Thyroid gland (tissue), 4 donors: ENCODE measurements around the gene IFNGR2. TPM values are rescaled to one million over a fixed set of nuclear protein-coding genes. Genes with fewer than 3 reads are reported as not detected.

ENCODE experiments used
- DNase-seq, 2 donors: peaks; one replicate each; pipeline ENCODE4 v3.0.0-alpha.2; 2019
- H3K27ac ChIP-seq, 3 donors: fragments of 200-600 bp; sonication (generic); 1 replicate in 2 of 3; 2 replicates in 1 of 3; pipeline ENCODE4 v1.5.1; 2016 to 2019; ENCODE audit warnings: mild to moderate bottlenecking in 1 of 3, moderate library complexity in 1 of 3
- H3K27me3 ChIP-seq: fragments of 200-600 bp; sonication (generic); one replicate; pipeline ENCODE4 v1.5.1; 2019
- H3K36me3 ChIP-seq, 2 donors: fragments of 200-600 bp; sonication (generic); one replicate each; pipeline ENCODE4 v1.5.1; 2016 to 2019
- H3K4me1 ChIP-seq, 2 donors: fragments of 200-600 bp; sonication (generic); one replicate each; pipeline ENCODE4 v1.5.1; 2017 to 2019
- H3K4me3 ChIP-seq, 3 donors: fragments of 200-600 bp; sonication (generic); replicated peaks in 1 of 3; 1 replicate in 2 of 3; 2 replicates in 1 of 3; pipeline ENCODE4 v1.5.1; 2016; ENCODE audit warnings: mild to moderate bottlenecking in 1 of 3
- H3K9me3 ChIP-seq: fragments of 200-600 bp; sonication (generic); one replicate; pipeline ENCODE4 v1.5.1; 2017
- CTCF ChIP-seq, 6 experiments: fragments of 200-600 bp in 3 of 6; fragments of 450-650 bp in 3 of 6; sonication (generic) in 3 of 6; IDR thresholded peaks; one replicate each; pipeline ENCODE4 v1.5.1; 2016 to 2019; ENCODE audit warnings: antibody characterized with exemption in 6 of 6, mild to moderate bottlenecking in 2 of 6, inconsistent platforms in 1 of 6, moderate library complexity in 1 of 6
- POLR2A ChIP-seq, 2 donors: fragments of 450-650 bp; IDR thresholded peaks; one replicate each; pipeline ENCODE4 v1.6.1; 2017; ENCODE audit warnings: antibody characterized with exemption in 2 of 2, mild to moderate bottlenecking in 2 of 2, moderate library complexity in 1 of 2
- WGBS, 2 donors: methylation state at CpG; one replicate each; pipeline ENCODE4 v1.1.5; 2017; 5-methylcytosine and 5-hydroxymethylcytosine counted together
- intact Hi-C: fragments of 100-400 bp; cut with DNase I; formaldehyde crosslinking; loops from one replicate; pipeline ENCODE4 v1.15.1; 2023
- total RNA-seq, 4 donors: library from RNA; depleted of rRNA; stranded (reverse); fragments of >200 nt; gene quantifications; one replicate each; pipeline ENCODE4 v1.2.3, GENCODE V29; 2016

The IFNGR2 gene
- total RNA-seq, 4 donors from 2014 or later, result 64.9 to 100 (median 79.0) TPM

DNA sequence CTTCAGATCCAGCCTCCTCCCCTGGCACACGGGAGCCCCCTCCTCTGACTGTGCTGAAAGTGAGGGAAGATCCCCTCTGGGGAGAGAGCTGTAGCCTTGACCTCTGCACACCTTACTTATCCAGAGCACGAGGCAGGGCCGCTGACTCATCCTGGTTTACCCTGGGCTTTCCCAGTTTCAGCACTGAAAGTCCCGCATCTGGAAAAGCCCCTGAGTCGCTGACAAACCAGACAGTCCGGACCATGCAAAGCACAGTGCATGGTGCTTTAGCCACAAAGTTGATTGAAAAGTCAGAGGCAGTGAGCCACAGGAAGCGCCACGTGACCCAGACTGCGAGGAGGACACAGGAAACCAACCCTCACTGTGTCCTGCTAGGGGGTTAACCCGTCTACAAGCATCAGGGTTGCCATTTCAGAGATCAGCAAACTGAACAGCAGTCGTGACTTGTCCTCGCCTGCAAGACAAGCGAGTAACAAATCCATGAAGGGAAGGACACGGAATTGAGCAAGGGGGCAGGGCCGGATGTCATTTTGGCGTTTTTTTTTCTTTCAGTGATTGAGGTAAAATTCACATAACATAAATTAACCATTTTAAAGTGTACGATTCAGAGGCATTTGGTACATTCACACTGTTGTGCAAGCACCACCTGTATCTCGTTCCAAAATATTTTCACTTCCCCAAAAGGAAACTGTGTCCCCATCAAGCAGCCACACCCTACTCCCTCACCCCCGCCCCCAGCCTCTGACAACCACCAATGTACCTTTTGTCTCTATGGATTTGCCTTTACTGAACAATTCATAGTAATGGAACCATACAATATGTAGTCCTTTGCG, 19.9 kb upstream of the IFNGR2 start:
- peaks cover 0 to 24% of the 10 kb centered on the region in 2 donors for H3K4me1 ChIP-seq
- no peak for TF ChIP-seq CTCF (IDR thresholded peaks at IDR 0.05)
- no peak for TF ChIP-seq POLR2A (IDR thresholded peaks at IDR 0.05)
- no peaks in the 10 kb centered on the region for H3K9me3 ChIP-seq
- WGBS, 2 donors, result 50 to 54% methylated on average over 15 to 20 of the region's 20 CpGs
- H3K27me3 ChIP-seq, result no peaks in the 10 kb centered on the region
- intact Hi-C loops, result no loop called here
- DNase-seq, result peak; percentile 13 to 20
- H3K36me3 ChIP-seq, result no peaks in the 10 kb centered on the region
- H3K27ac ChIP-seq, result peak overlapping the region in 1 of 3 donors; percentile 46
- no peak overlapping the region for H3K4me3 ChIP-seq

GRCh38 chr21:33384841-33385331, 18.3 kb upstream of the IFNGR2 start:
- Histone ChIP-seq H3K9me3 (no peaks in the 10 kb centered on the region), H3K4me3 (no peak overlapping the region), H3K27ac (no peak overlapping the region), H3K4me1 (peaks cover 0 to 24% of the 10 kb centered on the region in 2 donors), H3K27me3 (no peaks in the 10 kb centered on the region), H3K36me3 (no peaks in the 10 kb centered on the region)
- no peak for DNase-seq
- intact Hi-C loops, result no loop called here
- TF ChIP-seq CTCF (IDR thresholded peaks at IDR 0.05) (no peak), POLR2A (IDR thresholded peaks at IDR 0.05) (no peak)
- WGBS, 2 donors, result 90 to 93% methylated on average over 17 of the region's 17 CpGs

GRCh38 chr21:33386222-33386784, 16.9 kb upstream of the IFNGR2 start:
- no peak overlapping the region for H3K27ac ChIP-seq
- intact Hi-C loops, result no loop called here
- TF ChIP-seq CTCF (IDR thresholded peaks at IDR 0.05) (no peak), POLR2A (IDR thresholded peaks at IDR 0.05) (no peak)
- no peaks in the 10 kb centered on the region for H3K36me3 ChIP-seq
- WGBS, 2 donors, result 79 to 80% methylated on average over 6 of the region's 6 CpGs
- DNase-seq, result no peak
- H3K9me3 ChIP-seq, result no peaks in the 10 kb centered on the region
- H3K4me1 ChIP-seq, result peaks cover 0 to 11% of the 10 kb centered on the region in 2 donors
- H3K4me3 ChIP-seq, result no peak overlapping the region
- H3K27me3 ChIP-seq, result no peaks in the 10 kb centered on the region

DNA sequence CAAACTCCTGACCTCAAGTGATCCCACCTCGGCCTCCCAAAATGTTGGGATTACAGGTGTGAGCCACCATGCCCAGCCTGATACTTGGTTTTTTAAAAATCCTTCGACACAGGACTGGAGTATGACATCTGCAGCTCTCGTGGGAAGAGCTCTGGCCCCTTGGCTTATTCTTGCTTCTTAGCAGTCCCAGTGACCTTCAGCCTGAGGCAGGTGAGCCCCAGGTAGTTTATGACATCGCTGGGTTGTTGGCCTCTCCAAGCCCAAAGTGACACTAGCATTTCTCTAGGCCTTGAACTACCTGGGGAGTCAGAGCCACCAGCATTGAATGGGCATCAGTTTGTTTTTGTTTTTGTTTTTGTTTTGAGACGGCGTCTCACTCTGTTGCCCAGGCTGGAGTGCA, 15.9 kb upstream of the IFNGR2 start:
- Histone ChIP-seq H3K27ac (no peak overlapping the region), H3K27me3 (no peaks in the 10 kb centered on the region), H3K36me3 (no peaks in the 10 kb centered on the region), H3K4me3 (no peak overlapping the region), H3K9me3 (no peaks in the 10 kb centered on the region), H3K4me1 (peaks cover 0 to 10% of the 10 kb centered on the region in 2 donors)
- no peak for TF ChIP-seq CTCF (IDR thresholded peaks at IDR 0.05)
- no peak for TF ChIP-seq POLR2A (IDR thresholded peaks at IDR 0.05)
- intact Hi-C loops, result no loop called here
- 91 to 96% methylated on average over 6 of the region's 6 CpGs for WGBS, 2 donors
- no peak for DNase-seq

GRCh38 chr21:33388188-33388587, 15.0 kb upstream of the IFNGR2 start:
- Histone ChIP-seq H3K4me1 (peaks cover 0 to under 1% of the 10 kb centered on the region in 2 donors), H3K4me3 (no peak overlapping the region), H3K27ac (no peak overlapping the region), H3K36me3 (no peaks in the 10 kb centered on the region), H3K27me3 (no peaks in the 10 kb centered on the region), H3K9me3 (no peaks in the 10 kb centered on the region)
- DNase-seq, result no peak
- TF ChIP-seq POLR2A (IDR thresholded peaks at IDR 0.05), result no peak
- TF ChIP-seq CTCF (IDR thresholded peaks at IDR 0.05), result no peak
- 88 to 89% methylated on average over 4 of the region's 4 CpGs for WGBS, 2 donors
- intact Hi-C loops, result no loop called here
